IMR-90 (cell line): Measurements from ENCODE around the gene ARMC9. TPM values are rescaled to one million over a fixed set of nuclear protein-coding genes. Genes with fewer than 3 reads are reported as not detected.

Source experiments
- ATAC-seq: fragments of 200-7000 bp; cut with Tn5 transposase; 2 replicates; pipeline ENCODE4 v1.9.1; 2020; ENCODE audit warnings: low read depth, mild to moderate bottlenecking, moderate library complexity
- BruUV-seq: library from RNA; stranded (reverse); fragments of 400-500 nt; replicated peaks from 2 replicates; lab custom pipeline; 2021; lab: Mats Ljungman, UMichigan
- CTCF ChIA-PET: fragments of 300-600 bp; formaldehyde crosslinking; extraction: SDS; loops from one replicate; lab custom pipeline; 2021; ENCODE audit warnings: antibody characterized with exemption; lab: Yijun Ruan, JAX
- POLR2A ChIA-PET: fragments of 300-600 bp; sonication (Branson Sonifier 250); formaldehyde crosslinking; loops from one replicate; lab custom pipeline; 2022; ENCODE audit warnings: antibody characterized with exemption; ENCODE audit not compliant: unreplicated experiment; lab: Charles Lee
- DNase-seq: peaks from one replicate; pipeline ENCODE4 v3.0.0; 2013
- H2AFZ ChIP-seq: replicated peaks from 2 replicates; pipeline ENCODE3; 2013; ENCODE audit warnings: low read length, mild to moderate bottlenecking; ENCODE audit not compliant: poor library complexity
- H2AK5ac ChIP-seq: 2 replicates; pipeline ENCODE4 v1.6.1; 2013; ENCODE audit warnings: low read depth, low read length, inconsistent platforms
- H2AK9ac ChIP-seq: replicated peaks from 2 replicates; pipeline ENCODE3; 2013; ENCODE audit warnings: mild to moderate bottlenecking, low read depth, low read length, moderate library complexity; ENCODE audit not compliant: poor library complexity
- H2BK120ac ChIP-seq: 2 replicates; pipeline ENCODE4 v1.6.1; 2013; ENCODE audit warnings: low read depth, low read length, inconsistent platforms
- H2BK15ac ChIP-seq: 3 replicates; pipeline ENCODE4 v1.6.1; 2013; ENCODE audit warnings: low read depth, low read length, inconsistent platforms
- H2BK20ac ChIP-seq: 2 replicates; pipeline ENCODE4 v1.6.1; 2013; ENCODE audit warnings: low read depth, mild to moderate bottlenecking, inconsistent platforms, low read length, moderate library complexity
- H2BK5ac ChIP-seq: 2 replicates; pipeline ENCODE4 v1.6.1; 2013; ENCODE audit warnings: mild to moderate bottlenecking, low read depth, low read length, inconsistent platforms; ENCODE audit not compliant: poor library complexity, severe bottlenecking
- H3K14ac ChIP-seq: replicated peaks from 2 replicates; pipeline ENCODE4 v1.6.1; 2013; ENCODE audit warnings: low read depth, low read length, inconsistent platforms
- H3K18ac ChIP-seq: 2 replicates; pipeline ENCODE4 v1.6.1; 2013; ENCODE audit warnings: low read depth, low read length, control low read depth
- H3K23ac ChIP-seq: 2 replicates; pipeline ENCODE4 v1.6.1; 2013; ENCODE audit warnings: low read depth, low read length, inconsistent platforms
- H3K27ac ChIP-seq: 2 replicates; pipeline ENCODE4 v1.5.1; 2013; ENCODE audit warnings: mild to moderate bottlenecking, control low read depth, low read length; ENCODE audit not compliant: insufficient read depth
- H3K27me3 ChIP-seq: 2 replicates; pipeline ENCODE4 v1.6.1; 2013; ENCODE audit warnings: low read length; ENCODE audit not compliant: control insufficient read depth, insufficient read depth
- H3K36me3 ChIP-seq: 2 replicates; pipeline ENCODE4 v1.6.1; 2013; ENCODE audit warnings: low read length, mixed read lengths; ENCODE audit not compliant: control insufficient read depth, insufficient read depth
- H3K4ac ChIP-seq: 2 replicates; pipeline ENCODE4 v1.6.1; 2013; ENCODE audit warnings: low read depth, low read length, inconsistent platforms
- H3K4me1 ChIP-seq: 2 replicates; pipeline ENCODE4 v1.6.1; 2013; ENCODE audit warnings: low read length, mixed read lengths; ENCODE audit not compliant: control insufficient read depth, insufficient read depth
- H3K4me2 ChIP-seq: 2 replicates; pipeline ENCODE4 v1.6.1; 2013; ENCODE audit warnings: low read depth, mild to moderate bottlenecking, control low read depth, low read length, moderate library complexity
- H3K4me3 ChIP-seq: 2 replicates; pipeline ENCODE4 v1.5.1; 2013; ENCODE audit warnings: low read depth, mild to moderate bottlenecking, control low read depth, low read length, moderate library complexity; ENCODE audit not compliant: insufficient read depth
- H3K56ac ChIP-seq: 2 replicates; pipeline ENCODE4 v1.6.1; 2013; ENCODE audit warnings: low read length, inconsistent platforms; ENCODE audit not compliant: insufficient read depth; ENCODE audit errors: extremely low read depth
- H3K79me1 ChIP-seq, 2 experiments: 2 replicates each; pipeline ENCODE4 v1.6.1; 2013; ENCODE audit warnings: low read length in 2 of 2, inconsistent platforms in 1 of 2, low read depth in 1 of 2
- H3K9ac ChIP-seq: 2 replicates; pipeline ENCODE4 v1.6.1; 2013; ENCODE audit warnings: low read depth, low read length, control low read depth
- H3K9me1 ChIP-seq: 2 replicates; pipeline ENCODE4 v1.6.1; 2013; ENCODE audit warnings: low read length, inconsistent platforms; ENCODE audit not compliant: insufficient read depth
- H3K9me3 ChIP-seq: 2 replicates; pipeline ENCODE4 v1.6.1; 2013; ENCODE audit warnings: low read length; ENCODE audit not compliant: control insufficient read depth, insufficient read depth
- H4K20me1 ChIP-seq: 2 replicates; pipeline ENCODE4 v1.6.1; 2013; ENCODE audit warnings: low read length, inconsistent platforms; ENCODE audit not compliant: insufficient read depth
- H4K5ac ChIP-seq: 2 replicates; pipeline ENCODE4 v1.6.1; 2013; ENCODE audit warnings: mild to moderate bottlenecking, low read depth, low read length, control low read depth
- H4K8ac ChIP-seq, 2 experiments: 2 replicates each; pipeline ENCODE4 v1.6.1; 2013; ENCODE audit warnings: low read depth in 2 of 2, low read length in 2 of 2, control low read depth in 1 of 2, inconsistent platforms in 1 of 2
- H4K91ac ChIP-seq: 2 replicates; pipeline ENCODE4 v1.6.1; 2013; ENCODE audit warnings: low read depth, low read length, inconsistent platforms; ENCODE audit not compliant: insufficient read depth
- BHLHE40 ChIP-seq: fragments of 150-350 bp; IDR thresholded peaks from 2 replicates; pipeline ENCODE4 v1.6.1; 2016; ENCODE audit warnings: mild to moderate bottlenecking, low read depth, low read length
- CEBPB ChIP-seq: IDR thresholded peaks from 2 replicates; pipeline ENCODE4 v1.6.1; 2012; ENCODE audit warnings: low read depth, low read length, improper control_type of control experiment
- CHD1 ChIP-seq: IDR thresholded peaks from 2 replicates; pipeline ENCODE4 v1.6.1; 2012; ENCODE audit warnings: low read depth, low read length, improper control_type of control experiment
- FOS ChIP-seq: fragments of 150-350 bp; IDR thresholded peaks from 2 replicates; pipeline ENCODE4 v1.6.1; 2016; ENCODE audit warnings: low read depth, low read length
- MAFK ChIP-seq: IDR thresholded peaks from 2 replicates; pipeline ENCODE4 v1.6.1; 2012; ENCODE audit warnings: low read depth, low read length, improper control_type of control experiment
- MXI1 ChIP-seq: IDR thresholded peaks from 2 replicates; pipeline ENCODE4 v1.6.1; 2012; ENCODE audit warnings: low read depth, mild to moderate bottlenecking, low read length, moderate library complexity, borderline replicate concordance
- NFE2L2 ChIP-seq: fragments of 150-350 bp; IDR thresholded peaks from 2 replicates; pipeline ENCODE4 v1.6.1; 2016; ENCODE audit warnings: low read depth, mild to moderate bottlenecking, low read length
- POLR2A ChIP-seq: IDR thresholded peaks from 2 replicates; pipeline ENCODE4 v1.6.1; 2012; ENCODE audit warnings: mild to moderate bottlenecking, low read depth, low read length
- RAD21 ChIP-seq: IDR thresholded peaks from 2 replicates; pipeline ENCODE4 v1.6.1; 2012; ENCODE audit warnings: low read length, improper control_type of control experiment
- RCOR1 ChIP-seq: IDR thresholded peaks from 2 replicates; pipeline ENCODE4 v1.6.1; 2012; ENCODE audit warnings: mild to moderate bottlenecking, low read length, improper control_type of control experiment; ENCODE audit not compliant: insufficient replicate concordance
- RFX5 ChIP-seq: IDR thresholded peaks from 2 replicates; pipeline ENCODE4 v1.8.0; 2012; ENCODE audit warnings: low read depth, mild to moderate bottlenecking, low read length, moderate library complexity
- SMC3 ChIP-seq: fragments of 150-350 bp; IDR thresholded peaks from 2 replicates; pipeline ENCODE4 v1.6.1; 2016; ENCODE audit warnings: low read depth, mild to moderate bottlenecking, antibody characterized with exemption, low read length, moderate library complexity
- WGBS, 2 experiments: methylation state at CpG; one replicate each; pipeline versions ENCODE4 v1.1.5 to v1.1.7; 2013; ENCODE audit warnings: missing lambda C conversion rate in 2 of 2; ENCODE audit not compliant: insufficient read length in 1 of 2; ENCODE audit errors: extremely low coverage in 2 of 2; 5-methylcytosine and 5-hydroxymethylcytosine counted together
- dilution Hi-C: fragments of 300-500 bp; cut with HindIII; formaldehyde crosslinking; loops from one replicate; pipeline ENCODE4 v1.14.3; 2018; ENCODE audit warnings: low sequenced_read_pairs; ENCODE audit not compliant: unreplicated experiment
- in situ Hi-C: fragments of 300-500 bp; cut with MboI; formaldehyde crosslinking; loops from 3 replicates; pipeline ENCODE4 v1.14.3; 2019; ENCODE audit warnings: low sequenced_read_pairs, inconsistent platforms, mixed read lengths
- intact Hi-C: fragments of 100-400 bp; cut with micrococcal nuclease; formaldehyde crosslinking; loops from 2 replicates; pipeline ENCODE4 v1.10.0; 2022
- polyA plus RNA-seq, 3 experiments: library from polyadenylated mRNA; depleted of rRNA; stranded (reverse); fragments of >200 nt; gene quantifications; 2 replicates each; pipeline ENCODE4 v1.2.3, GENCODE V29; 2012; ENCODE audit warnings: low replicate concordance in 1 of 3
- total RNA-seq: library from RNA; depleted of rRNA; stranded (reverse); fragments of >200 nt; gene quantifications from 2 replicates; pipeline ENCODE4 v1.2.3, GENCODE V29; 2012
- TF ChIP-seq, protein P1 (sequence below): conservative IDR thresholded peaks from 2 replicates; pipeline ENCODE4 v1.5.1; 2012; ENCODE audit warnings: mild to moderate bottlenecking, low read depth, low read length, improper control_type of control experiment
- TF ChIP-seq, protein P2 (sequence below): fragments of 150-350 bp; IDR thresholded peaks from 2 replicates; pipeline ENCODE4 v1.6.1; 2017; ENCODE audit warnings: mild to moderate bottlenecking, antibody characterized with exemption, low read length, low read depth

Gene ARMC9
- total and polyA plus RNA-seq, 2 of the 4 experiments (the other 2 are of a cell fraction): 36.0 to 46.6 TPM

DNA sequence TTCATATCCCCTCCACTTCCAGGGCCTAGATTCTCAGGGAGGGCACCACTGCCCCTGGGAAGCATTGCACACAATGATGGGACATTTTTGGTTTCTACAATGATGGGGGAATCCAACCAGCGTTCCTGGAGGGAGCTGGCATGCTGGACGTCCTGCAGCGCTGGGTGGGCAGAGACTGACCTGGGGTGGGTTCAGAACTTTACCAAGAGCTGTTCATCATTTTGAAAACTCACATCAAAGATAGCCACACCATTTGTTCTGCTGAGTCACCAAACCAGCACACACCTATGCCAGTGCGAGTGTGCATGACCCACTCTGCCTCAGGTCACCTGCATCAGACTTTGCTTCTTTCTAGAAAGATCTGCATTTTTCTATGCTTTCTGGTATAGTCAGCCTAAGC, 14.1 kb upstream of the ARMC9 start:
- no peak overlapping the region for H3K4me2 ChIP-seq
- H3K9ac ChIP-seq: no peak overlapping the region
- no peaks in the 10 kb centered on the region for H3K27me3 ChIP-seq
- no peaks in the 10 kb centered on the region for H3K36me3 ChIP-seq
- 0 out of 2 replicates have a peak overlapping the region, but pooled peaks have one; percentile 23 for H2AK5ac ChIP-seq
- no peak overlapping the region for H4K8ac ChIP-seq
- H3K18ac ChIP-seq: no peak overlapping the region
- no peak overlapping the region; the same call in 2 of the 3 replicates for H2BK15ac ChIP-seq
- in situ Hi-C loops: no loop called here
- POLR2A ChIA-PET: no interaction called here
- H3K56ac ChIP-seq: no peak overlapping the region
- no peaks in the 10 kb centered on the region for H3K79me1 ChIP-seq
- peaks cover 10% of the 10 kb centered on the region for H3K4me1 ChIP-seq
- no peak for ATAC-seq
- no peaks in the 10 kb centered on the region for H3K9me1 ChIP-seq
- H2BK20ac ChIP-seq: no peak overlapping the region
- no peak for DNase-seq
- H3K4ac ChIP-seq: 0 out of 2 replicates have a peak overlapping the region, but pooled peaks have one; percentile 7
- 0 out of 2 replicates have a peak overlapping the region, but pooled peaks have one; percentile 25 for H3K14ac ChIP-seq
- dilution Hi-C loops: no loop called here
- TF ChIP-seq MXI1: no peak
- TF ChIP-seq CHD1: no peak
- TF ChIP-seq RFX5: no peak
- TF ChIP-seq MAFK: no peak
- TF ChIP-seq CEBPB: no peak
- no peak for TF ChIP-seq RAD21
- TF ChIP-seq POLR2A: no peak
- no peak for TF ChIP-seq SMC3
- TF ChIP-seq, protein P1, sequence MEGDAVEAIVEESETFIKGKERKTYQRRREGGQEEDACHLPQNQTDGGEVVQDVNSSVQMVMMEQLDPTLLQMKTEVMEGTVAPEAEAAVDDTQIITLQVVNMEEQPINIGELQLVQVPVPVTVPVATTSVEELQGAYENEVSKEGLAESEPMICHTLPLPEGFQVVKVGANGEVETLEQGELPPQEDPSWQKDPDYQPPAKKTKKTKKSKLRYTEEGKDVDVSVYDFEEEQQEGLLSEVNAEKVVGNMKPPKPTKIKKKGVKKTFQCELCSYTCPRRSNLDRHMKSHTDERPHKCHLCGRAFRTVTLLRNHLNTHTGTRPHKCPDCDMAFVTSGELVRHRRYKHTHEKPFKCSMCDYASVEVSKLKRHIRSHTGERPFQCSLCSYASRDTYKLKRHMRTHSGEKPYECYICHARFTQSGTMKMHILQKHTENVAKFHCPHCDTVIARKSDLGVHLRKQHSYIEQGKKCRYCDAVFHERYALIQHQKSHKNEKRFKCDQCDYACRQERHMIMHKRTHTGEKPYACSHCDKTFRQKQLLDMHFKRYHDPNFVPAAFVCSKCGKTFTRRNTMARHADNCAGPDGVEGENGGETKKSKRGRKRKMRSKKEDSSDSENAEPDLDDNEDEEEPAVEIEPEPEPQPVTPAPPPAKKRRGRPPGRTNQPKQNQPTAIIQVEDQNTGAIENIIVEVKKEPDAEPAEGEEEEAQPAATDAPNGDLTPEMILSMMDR: no peak
- TF ChIP-seq RCOR1: no peak
- TF ChIP-seq NFE2L2: no peak
- TF ChIP-seq, protein P2, sequence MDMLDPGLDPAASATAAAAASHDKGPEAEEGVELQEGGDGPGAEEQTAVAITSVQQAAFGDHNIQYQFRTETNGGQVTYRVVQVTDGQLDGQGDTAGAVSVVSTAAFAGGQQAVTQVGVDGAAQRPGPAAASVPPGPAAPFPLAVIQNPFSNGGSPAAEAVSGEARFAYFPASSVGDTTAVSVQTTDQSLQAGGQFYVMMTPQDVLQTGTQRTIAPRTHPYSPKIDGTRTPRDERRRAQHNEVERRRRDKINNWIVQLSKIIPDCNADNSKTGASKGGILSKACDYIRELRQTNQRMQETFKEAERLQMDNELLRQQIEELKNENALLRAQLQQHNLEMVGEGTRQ: no peak
- no peak for TF ChIP-seq FOS
- no peak for TF ChIP-seq BHLHE40
- no peaks in the 10 kb centered on the region for H4K20me1 ChIP-seq
- H2AK9ac ChIP-seq: peak overlapping the region; percentile 71
- no peak overlapping the region for H3K27ac ChIP-seq
- no peak overlapping the region for H3K4me3 ChIP-seq
- no peak overlapping the region for H4K5ac ChIP-seq
- intact Hi-C loops: no loop called here
- H3K9me3 ChIP-seq: no peaks in the 10 kb centered on the region
- BruUV-seq: no TSS peak
- no peak overlapping the region for H2BK5ac ChIP-seq
- CTCF ChIA-PET: no interaction called here
- H2BK120ac ChIP-seq: peak overlapping the region; percentile 27; the same call in 1 of the 2 replicates
- no peak overlapping the region for H3K23ac ChIP-seq
- no CpG with 5 or more reads among the region's 4 CpGs for WGBS, 2 experiments
- no peak overlapping the region for H2AFZ ChIP-seq
- H4K91ac ChIP-seq: 0 out of 2 replicates have a peak overlapping the region, but pooled peaks have one; percentile 49
